K562 (cell line): Measurements from ENCODE around the gene VRK1. TPM values are rescaled to one million over a fixed set of nuclear protein-coding genes. Genes with fewer than 3 reads are reported as not detected.

Experiments
- ARID2 ChIP-seq: fragments of 450-650 bp; IDR thresholded peaks from 2 replicates; pipeline ENCODE4 v1.6.1; 2017; ENCODE audit warnings: antibody characterized with exemption, mild to moderate bottlenecking
- BRF1 ChIP-seq: IDR thresholded peaks from 3 replicates; pipeline ENCODE4 v1.6.1; 2011; ENCODE audit warnings: borderline replicate concordance, mild to moderate bottlenecking; ENCODE audit not compliant: insufficient read length; ENCODE audit errors: extremely low read depth
- DLX4 ChIP-seq: fragments of 250-450 bp; sonication (Bioruptor Pico); IDR thresholded peaks from 2 replicates; pipeline ENCODE4 v1.6.1; 2021; ENCODE audit warnings: mild to moderate bottlenecking
- ESRRB ChIP-seq: fragments of 250-450 bp; sonication (Bioruptor Pico); IDR thresholded peaks from 2 replicates; pipeline ENCODE4 v1.5.0; 2020; ENCODE audit warnings: mild to moderate bottlenecking, moderate library complexity, borderline replicate concordance
- HMGN3 ChIP-seq: IDR thresholded peaks from 2 replicates; pipeline ENCODE4 v1.6.1; 2011; ENCODE audit warnings: borderline replicate concordance, low read depth, mild to moderate bottlenecking, mixed read lengths, low read length; ENCODE audit not compliant: insufficient read length; ENCODE audit errors: extremely low read depth
- NBN ChIP-seq: fragments of 450-650 bp; IDR thresholded peaks from 2 replicates; pipeline ENCODE4 v1.6.1; 2016; ENCODE audit warnings: low read depth, mild to moderate bottlenecking
- NCOA2 ChIP-seq, 2 experiments: fragments of 450-650 bp; IDR thresholded peaks; 2 replicates each; pipeline ENCODE4 v1.6.1; 2018; ENCODE audit warnings: mild to moderate bottlenecking in 2 of 2, moderate library complexity in 1 of 2; ENCODE audit not compliant: partially characterized antibody in 2 of 2
- NFXL1 ChIP-seq: fragments of 450-650 bp; formaldehyde crosslinking; IDR thresholded peaks from 2 replicates; pipeline ENCODE4 v1.4.0; 2021; ENCODE audit warnings: mild to moderate bottlenecking
- RBFOX2 ChIP-seq: fragments of 200-400 bp; formaldehyde crosslinking; IDR thresholded peaks from 2 replicates; pipeline ENCODE4 v1.6.1; 2017; ENCODE audit warnings: low read depth, mild to moderate bottlenecking, low read length, moderate library complexity
- SMARCA4 ChIP-seq: fragments of 450-650 bp; IDR thresholded peaks from 2 replicates; pipeline ENCODE4 v1.6.1; 2016
- SOX6 ChIP-seq: fragments of 450-650 bp; IDR thresholded peaks from 2 replicates; pipeline ENCODE4 v1.6.1; 2014; ENCODE audit warnings: mild to moderate bottlenecking
- TCF7L2 ChIP-seq: fragments of 150-350 bp; IDR thresholded peaks from 2 replicates; pipeline ENCODE4 v1.6.1; 2016; ENCODE audit warnings: low read depth, mild to moderate bottlenecking, low read length, moderate library complexity
- U2AF1 ChIP-seq: fragments of 200-400 bp; formaldehyde crosslinking; optimal IDR thresholded peaks from 2 replicates; pipeline ENCODE3; 2017; ENCODE audit warnings: mild to moderate bottlenecking, low read depth, low read length, moderate library complexity
- ZBTB8A ChIP-seq: fragments of 450-650 bp; IDR thresholded peaks from 2 replicates; pipeline ENCODE4 v1.6.1; 2018; ENCODE audit warnings: mild to moderate bottlenecking, moderate library complexity; ENCODE audit not compliant: partially characterized antibody
- ZNF175 ChIP-seq: fragments of 200-800 bp; sonication (Bioruptor generic); IDR thresholded peaks from 2 replicates; pipeline ENCODE4 v1.6.1; 2016; ENCODE audit warnings: low read depth, mild to moderate bottlenecking, missing genetic modification characterization, missing compliant biosample characterization
- ZNF184 ChIP-seq: sonication (generic); formaldehyde crosslinking; IDR thresholded peaks from 2 replicates; pipeline ENCODE4 v1.5.0; 2020; ENCODE audit warnings: missing genetic modification reagents
- ZNF444 ChIP-seq: fragments of 250-450 bp; sonication (Bioruptor Pico); IDR thresholded peaks from 2 replicates; pipeline ENCODE4 v1.4.0; 2020; ENCODE audit warnings: mild to moderate bottlenecking, moderate library complexity
- ZNF695 ChIP-seq: fragments of 450-650 bp; formaldehyde crosslinking; IDR thresholded peaks from 2 replicates; pipeline ENCODE4 v1.4.0; 2020; ENCODE audit warnings: mild to moderate bottlenecking, moderate library complexity
- polyA plus RNA-seq, 8 experiments: library from polyadenylated mRNA; depleted of rRNA in 4 of 8; stranded (reverse) in 5 of 8; unstranded in 3 of 8; fragments of >200 nt; fragmentation: Nextera tagmentation in 2 of 8; fragmentation: Illumina TruSeq in 1 of 8; extraction: Ambion mirVana in 2 of 8; extraction: Trizol in 1 of 8; gene quantifications; 2 replicates each; pipeline versions ENCODE4 v1.2.1 to v1.2.3, GENCODE V29; 2011 to 2014; ENCODE audit warnings: inconsistent platforms in 1 of 8, missing spikeins in 1 of 8
- total RNA-seq, 7 experiments: library from RNA; depleted of rRNA in 6 of 7; stranded (reverse); fragments of >200 nt in 6 of 7; fragmentation: Illumina TruSeq in 2 of 7; extraction: Trizol in 2 of 7; gene quantifications; 2 replicates each; pipeline versions ENCODE4 v1.2.1 to v1.2.3, GENCODE V29; 2011 to 2021; ENCODE audit warnings: low replicate concordance in 1 of 7
- TF ChIP-seq, protein P1 (sequence below): fragments of 250-450 bp; sonication (Bioruptor Pico); IDR thresholded peaks from 2 replicates; pipeline ENCODE4 v1.5.0; 2021; ENCODE audit warnings: mild to moderate bottlenecking, moderate library complexity
- TF ChIP-seq, protein P2 (sequence below): fragments of 200-800 bp; sonication (Bioruptor generic); IDR thresholded peaks from 2 replicates; pipeline ENCODE4 v1.6.1; 2016; ENCODE audit warnings: missing genetic modification characterization, missing compliant biosample characterization

The VRK1 gene
- total and polyA plus RNA-seq, 9 of the 15 experiments (the other 6 are each of a cell fraction or from before 2014, with no cell fraction given) = 83.6 to 177 (median 116) TPM

GRCh38 chr14:96802963-96803362, 5.8 kb downstream of the VRK1 start (continued):
- TF ChIP-seq HMGN3 (peak; percentile 26), ZNF444 (CRISPR knock-in tag) (no peak), ARID2 (no peak), DLX4 (CRISPR knock-in tag) (no peak), U2AF1 (no peak), ESRRB (CRISPR knock-in tag) (no peak), TCF7L2 (no peak), NFXL1 (CRISPR knock-in tag) (no peak), NCOA2 (IDR thresholded peaks at IDR 0.05; ENCODE audit: partially characterized antibody in 2 of 2) (peak in 1 of 2 experiments; percentile 43), SMARCA4 (peak; percentile 96), ZNF175 (CRISPR knock-in tag) (0 out of 2 replicates have a peak, but pooled peaks have one; percentile 43), ZNF184 (no peak), NBN (peak; percentile 74), RBFOX2 (0 out of 2 replicates have a peak, but pooled peaks have one; percentile 27), ZNF695 (CRISPR knock-in tag) (no peak), ZBTB8A (no peak), BRF1 (no peak), SOX6 (peak; percentile 89)
- TF ChIP-seq, protein P1, sequence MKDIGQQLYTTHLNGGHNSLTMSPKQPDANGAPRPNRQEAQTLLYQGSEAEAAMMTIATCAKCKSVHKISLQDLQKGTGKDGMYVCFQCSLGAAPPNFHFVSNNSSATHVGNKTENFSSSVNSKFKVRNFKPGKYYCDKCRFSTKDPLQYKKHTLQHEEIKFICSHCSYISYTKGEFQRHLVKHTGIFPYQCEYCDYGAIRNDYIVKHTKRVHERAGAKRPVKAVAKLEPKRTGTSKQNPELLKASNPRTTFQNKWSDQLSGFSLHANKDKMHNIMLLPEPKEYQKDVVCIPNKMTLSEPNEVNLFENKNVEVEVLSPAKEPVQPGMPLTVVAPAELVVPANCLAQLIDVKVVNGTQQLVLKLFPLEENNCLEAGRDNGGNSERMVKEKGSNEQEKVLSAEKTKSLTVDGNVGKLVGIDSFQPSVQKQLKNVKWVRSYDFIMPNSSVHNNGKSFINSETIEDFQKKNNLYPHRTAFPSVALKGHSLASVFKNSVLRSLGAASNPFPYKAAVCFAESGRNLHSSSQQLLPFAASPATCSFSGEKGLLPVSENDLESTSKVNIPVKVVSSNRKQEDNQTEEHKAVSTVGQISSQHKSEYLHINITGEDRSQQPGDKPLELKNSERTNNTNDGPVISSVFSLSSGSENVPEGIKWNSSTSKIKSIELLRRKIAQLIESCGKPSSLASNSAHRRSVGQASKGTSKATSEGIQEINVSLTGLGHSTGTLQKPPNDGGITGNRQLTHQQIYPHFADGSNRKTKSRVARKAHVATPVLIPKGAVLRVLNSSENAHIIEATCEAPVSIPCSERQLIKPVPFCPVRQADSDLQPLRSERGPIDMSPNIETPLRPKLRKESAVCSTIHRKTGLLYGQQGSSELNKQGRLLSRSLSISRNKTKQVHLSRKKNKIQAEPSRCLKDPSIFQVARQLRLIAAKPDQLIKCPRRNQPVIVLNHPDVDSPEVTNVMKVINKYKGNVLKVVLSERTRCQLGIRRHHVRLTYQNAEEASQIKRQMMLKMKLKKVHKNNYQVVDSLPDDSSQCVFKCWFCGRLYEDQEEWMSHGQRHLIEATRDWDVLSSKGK (CRISPR knock-in tag) = no peak
- TF ChIP-seq, protein P2, sequence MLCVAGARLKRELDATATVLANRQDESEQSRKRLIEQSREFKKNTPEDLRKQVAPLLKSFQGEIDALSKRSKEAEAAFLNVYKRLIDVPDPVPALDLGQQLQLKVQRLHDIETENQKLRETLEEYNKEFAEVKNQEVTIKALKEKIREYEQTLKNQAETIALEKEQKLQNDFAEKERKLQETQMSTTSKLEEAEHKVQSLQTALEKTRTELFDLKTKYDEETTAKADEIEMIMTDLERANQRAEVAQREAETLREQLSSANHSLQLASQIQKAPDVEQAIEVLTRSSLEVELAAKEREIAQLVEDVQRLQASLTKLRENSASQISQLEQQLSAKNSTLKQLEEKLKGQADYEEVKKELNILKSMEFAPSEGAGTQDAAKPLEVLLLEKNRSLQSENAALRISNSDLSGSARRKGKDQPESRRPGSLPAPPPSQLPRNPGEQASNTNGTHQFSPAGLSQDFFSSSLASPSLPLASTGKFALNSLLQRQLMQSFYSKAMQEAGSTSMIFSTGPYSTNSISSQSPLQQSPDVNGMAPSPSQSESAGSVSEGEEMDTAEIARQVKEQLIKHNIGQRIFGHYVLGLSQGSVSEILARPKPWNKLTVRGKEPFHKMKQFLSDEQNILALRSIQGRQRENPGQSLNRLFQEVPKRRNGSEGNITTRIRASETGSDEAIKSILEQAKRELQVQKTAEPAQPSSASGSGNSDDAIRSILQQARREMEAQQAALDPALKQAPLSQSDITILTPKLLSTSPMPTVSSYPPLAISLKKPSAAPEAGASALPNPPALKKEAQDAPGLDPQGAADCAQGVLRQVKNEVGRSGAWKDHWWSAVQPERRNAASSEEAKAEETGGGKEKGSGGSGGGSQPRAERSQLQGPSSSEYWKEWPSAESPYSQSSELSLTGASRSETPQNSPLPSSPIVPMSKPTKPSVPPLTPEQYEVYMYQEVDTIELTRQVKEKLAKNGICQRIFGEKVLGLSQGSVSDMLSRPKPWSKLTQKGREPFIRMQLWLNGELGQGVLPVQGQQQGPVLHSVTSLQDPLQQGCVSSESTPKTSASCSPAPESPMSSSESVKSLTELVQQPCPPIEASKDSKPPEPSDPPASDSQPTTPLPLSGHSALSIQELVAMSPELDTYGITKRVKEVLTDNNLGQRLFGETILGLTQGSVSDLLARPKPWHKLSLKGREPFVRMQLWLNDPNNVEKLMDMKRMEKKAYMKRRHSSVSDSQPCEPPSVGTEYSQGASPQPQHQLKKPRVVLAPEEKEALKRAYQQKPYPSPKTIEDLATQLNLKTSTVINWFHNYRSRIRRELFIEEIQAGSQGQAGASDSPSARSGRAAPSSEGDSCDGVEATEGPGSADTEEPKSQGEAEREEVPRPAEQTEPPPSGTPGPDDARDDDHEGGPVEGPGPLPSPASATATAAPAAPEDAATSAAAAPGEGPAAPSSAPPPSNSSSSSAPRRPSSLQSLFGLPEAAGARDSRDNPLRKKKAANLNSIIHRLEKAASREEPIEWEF (CRISPR knock-in tag) = no peak
